Measurements from ENCODE around the gene PFKFB4. TPM values are rescaled to one million over a fixed set of nuclear protein-coding genes. Genes with fewer than 3 reads are reported as not detected.

Gene PFKFB4
- total RNA-seq, 1 donor from 2014 or later = 19.2 TPM

DNA sequence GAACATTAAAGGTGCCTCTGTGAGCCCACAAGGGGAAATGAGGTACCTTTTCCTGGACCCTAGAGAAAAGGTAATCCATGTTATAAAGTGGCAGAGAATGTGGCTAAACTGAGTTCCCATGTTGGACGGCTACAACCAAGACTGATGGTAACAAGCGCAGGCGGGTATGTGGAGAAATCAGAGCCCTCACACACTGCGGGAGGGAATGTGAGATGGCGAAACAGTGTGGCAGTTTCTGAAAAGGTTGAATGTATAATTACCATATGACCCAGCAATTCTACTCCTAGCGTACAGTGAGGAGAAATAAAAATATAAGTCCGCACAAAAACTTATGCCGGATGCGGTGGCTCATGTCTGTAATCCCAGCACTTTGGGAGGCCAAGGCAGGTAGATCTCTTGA is 28.6 kb downstream of the PFKFB4 start:
- no peak overlapping the region for H3K27ac Mint-ChIP-seq (ENCODE audit: unreplicated experiment)
- H3K4me1 Mint-ChIP-seq = no peaks in the 10 kb centered on the region
- H3K36me3 Mint-ChIP-seq (ENCODE audit: low read depth) = peaks cover 5% of the 10 kb centered on the region

DNA sequence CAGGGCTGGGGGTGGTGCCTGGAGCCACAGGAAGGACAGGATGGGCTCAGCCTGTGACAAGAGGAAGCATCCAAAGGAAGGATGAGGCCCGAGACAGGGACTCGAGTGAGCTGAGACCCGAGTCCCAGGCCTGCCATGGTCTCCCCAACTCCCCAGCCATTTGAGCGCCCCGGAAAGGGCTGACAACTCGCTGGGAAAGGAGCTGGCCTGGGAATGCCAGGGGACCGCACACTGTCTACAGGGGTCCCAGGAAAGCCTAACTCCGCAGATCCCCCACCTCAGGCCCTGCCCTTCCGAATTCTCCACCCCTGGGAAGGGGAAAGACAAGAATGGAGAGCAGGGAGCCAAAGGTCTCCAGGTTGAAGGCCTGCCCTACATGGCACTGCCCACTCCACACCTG is 31.6 kb downstream of the PFKFB4 start:
- no peak overlapping the region for H3K27ac Mint-ChIP-seq (ENCODE audit: unreplicated experiment)

More for the DNA sequence above, 28.6 kb downstream of the PFKFB4 start:
- H3K4me3 Mint-ChIP-seq = no peak overlapping the region
- no peaks in the 10 kb centered on the region for H3K9me3 Mint-ChIP-seq
- DNase-seq (ENCODE audit: low read depth, low spot score) = no peak
- H3K27me3 Mint-ChIP-seq (ENCODE audit: low read depth) = no peaks in the 10 kb centered on the region
- TF ChIP-seq, protein P1, sequence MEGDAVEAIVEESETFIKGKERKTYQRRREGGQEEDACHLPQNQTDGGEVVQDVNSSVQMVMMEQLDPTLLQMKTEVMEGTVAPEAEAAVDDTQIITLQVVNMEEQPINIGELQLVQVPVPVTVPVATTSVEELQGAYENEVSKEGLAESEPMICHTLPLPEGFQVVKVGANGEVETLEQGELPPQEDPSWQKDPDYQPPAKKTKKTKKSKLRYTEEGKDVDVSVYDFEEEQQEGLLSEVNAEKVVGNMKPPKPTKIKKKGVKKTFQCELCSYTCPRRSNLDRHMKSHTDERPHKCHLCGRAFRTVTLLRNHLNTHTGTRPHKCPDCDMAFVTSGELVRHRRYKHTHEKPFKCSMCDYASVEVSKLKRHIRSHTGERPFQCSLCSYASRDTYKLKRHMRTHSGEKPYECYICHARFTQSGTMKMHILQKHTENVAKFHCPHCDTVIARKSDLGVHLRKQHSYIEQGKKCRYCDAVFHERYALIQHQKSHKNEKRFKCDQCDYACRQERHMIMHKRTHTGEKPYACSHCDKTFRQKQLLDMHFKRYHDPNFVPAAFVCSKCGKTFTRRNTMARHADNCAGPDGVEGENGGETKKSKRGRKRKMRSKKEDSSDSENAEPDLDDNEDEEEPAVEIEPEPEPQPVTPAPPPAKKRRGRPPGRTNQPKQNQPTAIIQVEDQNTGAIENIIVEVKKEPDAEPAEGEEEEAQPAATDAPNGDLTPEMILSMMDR (conservative IDR thresholded peaks at IDR 0.05) = no peak

DNA sequence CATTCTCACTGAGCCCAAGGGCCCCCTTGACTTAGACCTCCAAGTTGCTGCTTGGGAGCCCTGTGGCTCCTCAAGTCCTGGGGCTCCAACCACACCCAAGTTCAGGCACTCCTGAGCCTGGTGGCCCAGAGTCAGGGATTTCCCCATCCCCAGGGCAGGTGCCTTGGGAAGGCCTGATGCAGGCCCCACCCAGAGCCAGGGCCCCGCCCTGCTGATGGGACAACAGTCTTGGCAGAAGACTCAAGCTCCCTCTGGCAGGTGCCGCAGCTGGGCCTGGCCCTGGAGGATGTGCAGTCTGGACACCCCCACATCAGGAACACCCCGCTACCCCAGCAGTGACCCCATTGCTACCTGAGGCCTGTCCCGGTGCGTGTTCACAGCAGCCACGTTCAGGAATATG is 35.0 kb downstream of the PFKFB4 start:
- Mint-ChIP-seq H3K27me3 (ENCODE audit: low read depth) (no peaks in the 10 kb centered on the region), H3K9me3 (no peaks in the 10 kb centered on the region), H3K27ac (ENCODE audit: unreplicated experiment) (no peak overlapping the region), H3K4me1 (no peaks in the 10 kb centered on the region), H3K4me3 (no peak overlapping the region), H3K36me3 (ENCODE audit: low read depth) (peaks cover 2% of the 10 kb centered on the region)
- TF ChIP-seq, protein P1 (conservative IDR thresholded peaks at IDR 0.05) = no peak
- DNase-seq (ENCODE audit: low read depth, low spot score) = no peak

More for the DNA sequence above, 31.6 kb downstream of the PFKFB4 start:
- no peaks in the 10 kb centered on the region for H3K9me3 Mint-ChIP-seq
- no peaks in the 10 kb centered on the region for H3K27me3 Mint-ChIP-seq (ENCODE audit: low read depth)
- TF ChIP-seq, protein P1 (conservative IDR thresholded peaks at IDR 0.05) = no peak
- no peaks in the 10 kb centered on the region for H3K4me1 Mint-ChIP-seq
- H3K4me3 Mint-ChIP-seq = no peak overlapping the region
- peaks cover 5% of the 10 kb centered on the region for H3K36me3 Mint-ChIP-seq (ENCODE audit: low read depth)
- DNase-seq (ENCODE audit: low read depth, low spot score) = no peak

DNA sequence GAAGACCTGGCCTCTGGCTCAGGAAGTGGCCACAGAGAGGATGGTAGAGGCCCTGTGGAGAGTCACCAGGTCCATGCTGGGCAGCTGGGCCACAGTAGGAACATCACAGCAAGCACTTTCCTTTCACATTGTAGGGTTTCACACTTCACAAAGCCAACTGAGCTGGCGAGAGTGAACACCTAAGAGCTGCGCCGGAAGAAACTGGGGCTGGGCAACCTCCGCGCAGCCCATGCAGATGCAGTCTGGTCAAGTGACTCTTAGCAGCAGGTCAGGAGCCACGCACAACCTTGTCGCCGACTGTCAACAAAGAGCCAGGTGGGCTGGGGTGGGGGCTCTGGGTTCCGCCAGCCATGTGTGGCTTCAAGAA is 37.3 kb downstream of the PFKFB4 start:
- Mint-ChIP-seq H3K4me3 (no peak overlapping the region), H3K27me3 (ENCODE audit: low read depth) (no peaks in the 10 kb centered on the region), H3K36me3 (ENCODE audit: low read depth) (no peaks in the 10 kb centered on the region), H3K4me1 (no peaks in the 10 kb centered on the region), H3K9me3 (no peaks in the 10 kb centered on the region), H3K27ac (ENCODE audit: unreplicated experiment) (no peak overlapping the region)
- no peak for DNase-seq (ENCODE audit: low read depth, low spot score)
- TF ChIP-seq, protein P1 (conservative IDR thresholded peaks at IDR 0.05) = no peak

DNA sequence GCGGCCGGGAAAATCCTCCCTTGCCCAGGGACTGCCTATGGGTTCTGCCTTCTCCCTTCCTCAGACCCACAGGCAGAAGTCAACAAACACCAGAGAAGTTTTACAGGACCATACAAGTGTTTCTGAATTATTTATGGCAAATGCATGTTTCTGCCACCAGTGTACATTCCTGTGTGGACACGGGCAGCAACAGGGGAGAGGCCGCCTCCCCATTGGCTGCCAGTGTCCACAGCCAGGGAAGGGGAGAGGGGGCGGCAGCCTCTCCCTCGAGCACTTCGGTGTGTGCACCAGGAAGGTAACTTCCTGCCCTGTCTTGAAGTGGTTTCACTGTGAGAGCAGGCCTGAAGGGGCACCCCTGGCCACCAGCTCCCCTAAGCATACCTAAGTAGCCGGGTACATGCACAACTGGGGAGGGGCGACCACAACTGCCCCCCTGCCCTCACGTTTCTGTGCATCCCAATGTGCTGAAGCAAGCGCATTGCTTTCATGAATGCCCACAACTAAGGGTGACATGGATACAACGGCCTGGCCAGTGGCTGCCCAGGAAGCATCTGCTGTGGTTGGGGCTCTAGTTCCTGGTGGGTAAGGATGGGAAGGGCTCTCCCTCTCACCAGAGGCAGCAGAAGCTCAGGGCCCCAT is 37.8 kb downstream of the PFKFB4 start:
- Mint-ChIP-seq H3K4me1 (no peaks in the 10 kb centered on the region), H3K36me3 (ENCODE audit: low read depth) (no peaks in the 10 kb centered on the region), H3K27me3 (ENCODE audit: low read depth) (no peaks in the 10 kb centered on the region), H3K9me3 (no peaks in the 10 kb centered on the region), H3K27ac (ENCODE audit: unreplicated experiment) (no peak overlapping the region), H3K4me3 (no peak overlapping the region)
- TF ChIP-seq, protein P1 (conservative IDR thresholded peaks at IDR 0.05) = no peak
- DNase-seq (ENCODE audit: low read depth, low spot score) = no peak

Measured in neural crest cell (in vitro differentiated cells).